Measurements from ENCODE around the gene SERPINA1. TPM values are rescaled to one million over a fixed set of nuclear protein-coding genes. Genes with fewer than 3 reads are reported as not detected.
"Not testable (repeated sequence)": the region's sequence is repeated elsewhere in the genome, so short reads cannot be mapped to it uniquely, and the experiment has no call there.

SERPINA1 gene
- polyA plus RNA-seq, 10 donors, result 0.40 to 13.3 (median 0.92) TPM

- no peak for DNase-seq
These were observed 16.3 kb downstream of the SERPINA1 start for GRCh38 chr14:94372021-94372605.

- no peak for DNase-seq
These were observed 17.9 kb downstream of the SERPINA1 start for GRCh38 chr14:94370524-94370910.

- DNase-seq, result not testable (repeated sequence)
These were observed 18.5 kb downstream of the SERPINA1 start for GRCh38 chr14:94369766-94370523.

- DNase-seq, result no peak
These were observed 19.4 kb downstream of the SERPINA1 start for GRCh38 chr14:94368956-94369355.

GRCh38 chr14:94368243-94368590 lies 20.2 kb downstream of the SERPINA1 start:
- no peak for DNase-seq

GRCh38 chr14:94367347-94368242 lies 20.8 kb downstream of the SERPINA1 start:
- DNase-seq, result no peak

GRCh38 chr14:94366146-94366915 lies 22.1 kb downstream of the SERPINA1 start, which contains the start of gene SERPINA2:
TSS of gene SERPINA2 (minus strand) at chr14:94366698.
- no peak for DNase-seq

- DNase-seq, result no peak
These were observed 22.8 kb downstream of the SERPINA1 start for GRCh38 chr14:94365624-94366023.

GRCh38 chr14:94364964-94365363 lies 23.4 kb downstream of the SERPINA1 start:
- no peak for DNase-seq

- no peak for DNase-seq
These were observed 24.4 kb downstream of the SERPINA1 start for GRCh38 chr14:94364037-94364436.

GRCh38 chr14:94363151-94363624 lies 25.2 kb downstream of the SERPINA1 start:
- no peak for DNase-seq

- DNase-seq, result no peak
These were observed 25.7 kb downstream of the SERPINA1 start for GRCh38 chr14:94362614-94363133.

GRCh38 chr14:94361682-94362081 lies 26.7 kb downstream of the SERPINA1 start:
- no peak for DNase-seq

GRCh38 chr14:94360945-94361565 lies 27.3 kb downstream of the SERPINA1 start:
- no peak for DNase-seq

GRCh38 chr14:94357166-94357565 lies 31.2 kb downstream of the SERPINA1 start:
- no peak for DNase-seq

- DNase-seq, result no peak
These were observed 31.9 kb downstream of the SERPINA1 start for GRCh38 chr14:94356379-94357056.

- peak in 2 of 3 donors; percentile 23 to 47 for DNase-seq
These were observed 33.1 kb downstream of the SERPINA1 start for GRCh38 chr14:94355191-94355794.

GRCh38 chr14:94354638-94355185 lies 33.7 kb downstream of the SERPINA1 start:
- DNase-seq, result no peak

GRCh38 chr14:94354190-94354589 lies 34.2 kb downstream of the SERPINA1 start:
- DNase-seq, result not testable (repeated sequence)
